K562 (cell line): Measurements from ENCODE around the gene CLCNKB. TPM values are rescaled to one million over a fixed set of nuclear protein-coding genes. Genes with fewer than 3 reads are reported as not detected.

Experiments used
- CHCHD3 ChIP-seq: fragments of 250-450 bp; sonication (Bioruptor Pico); IDR thresholded peaks from 2 replicates; pipeline ENCODE4 v2.1.2; 2022; ENCODE audit warnings: mild to moderate bottlenecking
- ELF2 ChIP-seq: fragments of 250-450 bp; sonication (Bioruptor Pico); IDR thresholded peaks from 2 replicates; pipeline ENCODE4 v1.5.0; 2021; ENCODE audit warnings: mild to moderate bottlenecking
- ESRRB ChIP-seq: fragments of 250-450 bp; sonication (Bioruptor Pico); IDR thresholded peaks from 2 replicates; pipeline ENCODE4 v1.5.0; 2020; ENCODE audit warnings: mild to moderate bottlenecking, moderate library complexity, borderline replicate concordance
- HOXB6 ChIP-seq: fragments of 250-450 bp; sonication (Bioruptor Pico); IDR thresholded peaks from 2 replicates; pipeline ENCODE4 v1.5.1; 2022; ENCODE audit warnings: mild to moderate bottlenecking, borderline replicate concordance
- MTA1 ChIP-seq: fragments of 450-650 bp; IDR thresholded peaks from 2 replicates; pipeline ENCODE4 v1.6.1; 2017; ENCODE audit warnings: borderline replicate concordance
- PCBP2 ChIP-seq: fragments of 200-400 bp; formaldehyde crosslinking; IDR thresholded peaks from 2 replicates; pipeline ENCODE4 v1.6.1; 2018; ENCODE audit warnings: low read length, low read depth, mild to moderate bottlenecking, moderate library complexity; ENCODE audit not compliant: poor library complexity, severe bottlenecking
- PHB2 ChIP-seq: fragments of 450-650 bp; IDR thresholded peaks from 2 replicates; pipeline ENCODE4 v1.6.1; 2017; ENCODE audit warnings: low read depth
- PRPF4 ChIP-seq: fragments of 200-400 bp; formaldehyde crosslinking; IDR thresholded peaks from one replicate; pipeline ENCODE4 v1.6.1; 2017; ENCODE audit warnings: low read length, low read depth, mild to moderate bottlenecking; ENCODE audit not compliant: insufficient read depth, poor library complexity, severe bottlenecking
- TCF7 ChIP-seq: sonication (generic); IDR thresholded peaks from 2 replicates; pipeline ENCODE4 v1.6.1; 2016; ENCODE audit warnings: antibody characterized with exemption, borderline replicate concordance
- YY1 ChIP-seq, 3 experiments: IDR thresholded peaks; 2 replicates each; pipeline ENCODE4 v1.6.1; 2011; ENCODE audit warnings: low read length in 2 of 3, mild to moderate bottlenecking in 2 of 3, moderate library complexity in 2 of 3, borderline replicate concordance in 1 of 3, control low read depth in 1 of 3, low read depth in 1 of 3; ENCODE audit not compliant: insufficient read depth in 3 of 3, insufficient replicate concordance in 2 of 3, control insufficient read depth in 1 of 3, insufficient read length in 1 of 3; ENCODE audit errors: extremely low read depth in 1 of 3
- polyA plus RNA-seq, 8 experiments: library from polyadenylated mRNA; depleted of rRNA in 4 of 8; stranded (reverse) in 5 of 8; unstranded in 3 of 8; fragments of >200 nt; fragmentation: Nextera tagmentation in 2 of 8; fragmentation: Illumina TruSeq in 1 of 8; extraction: Ambion mirVana in 2 of 8; extraction: Trizol in 1 of 8; gene quantifications; 2 replicates each; pipeline versions ENCODE4 v1.2.1 to v1.2.3, GENCODE V29; 2011 to 2014; ENCODE audit warnings: inconsistent platforms in 1 of 8, missing spikeins in 1 of 8
- total RNA-seq, 7 experiments: library from RNA; depleted of rRNA in 6 of 7; stranded (reverse); fragments of >200 nt in 6 of 7; fragmentation: Illumina TruSeq in 2 of 7; extraction: Trizol in 2 of 7; gene quantifications; 2 replicates each; pipeline versions ENCODE4 v1.2.1 to v1.2.3, GENCODE V29; 2011 to 2021; ENCODE audit warnings: low replicate concordance in 1 of 7
- TF ChIP-seq, protein P1 (sequence below): fragments of 450-650 bp; IDR thresholded peaks from 2 replicates; pipeline ENCODE4 v1.7.1; 2018; ENCODE audit warnings: mild to moderate bottlenecking, low read depth; ENCODE audit not compliant: partially characterized antibody

The CLCNKB gene
- total and polyA plus RNA-seq, 9 of the 15 experiments (the other 6 are each of a cell fraction or from before 2014, with no cell fraction given): 0.08 to 1.7 (median 0.64) TPM

GRCh38 chr1:16013220-16013907, 30.2 kb upstream of the CLCNKB start (continued):
- TF ChIP-seq, protein P1, sequence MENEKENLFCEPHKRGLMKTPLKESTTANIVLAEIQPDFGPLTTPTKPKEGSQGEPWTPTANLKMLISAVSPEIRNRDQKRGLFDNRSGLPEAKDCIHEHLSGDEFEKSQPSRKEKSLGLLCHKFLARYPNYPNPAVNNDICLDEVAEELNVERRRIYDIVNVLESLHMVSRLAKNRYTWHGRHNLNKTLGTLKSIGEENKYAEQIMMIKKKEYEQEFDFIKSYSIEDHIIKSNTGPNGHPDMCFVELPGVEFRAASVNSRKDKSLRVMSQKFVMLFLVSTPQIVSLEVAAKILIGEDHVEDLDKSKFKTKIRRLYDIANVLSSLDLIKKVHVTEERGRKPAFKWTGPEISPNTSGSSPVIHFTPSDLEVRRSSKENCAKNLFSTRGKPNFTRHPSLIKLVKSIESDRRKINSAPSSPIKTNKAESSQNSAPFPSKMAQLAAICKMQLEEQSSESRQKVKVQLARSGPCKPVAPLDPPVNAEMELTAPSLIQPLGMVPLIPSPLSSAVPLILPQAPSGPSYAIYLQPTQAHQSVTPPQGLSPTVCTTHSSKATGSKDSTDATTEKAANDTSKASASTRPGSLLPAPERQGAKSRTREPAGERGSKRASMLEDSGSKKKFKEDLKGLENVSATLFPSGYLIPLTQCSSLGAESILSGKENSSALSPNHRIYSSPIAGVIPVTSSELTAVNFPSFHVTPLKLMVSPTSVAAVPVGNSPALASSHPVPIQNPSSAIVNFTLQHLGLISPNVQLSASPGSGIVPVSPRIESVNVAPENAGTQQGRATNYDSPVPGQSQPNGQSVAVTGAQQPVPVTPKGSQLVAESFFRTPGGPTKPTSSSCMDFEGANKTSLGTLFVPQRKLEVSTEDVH: no peak
- no peak for TF ChIP-seq TCF7
- peak; percentile 34; the same call in 1 of the 2 replicates for TF ChIP-seq MTA1
- no peak for TF ChIP-seq ELF2 (CRISPR knock-in tag)
- TF ChIP-seq ESRRB (CRISPR knock-in tag): no peak
- TF ChIP-seq CHCHD3: no peak
- TF ChIP-seq PRPF4: no peak
- TF ChIP-seq YY1 (IDR thresholded peaks at IDR 0.05; ENCODE audit: borderline replicate concordance in 1 of 3, control insufficient read depth in 1 of 3, extremely low read depth in 1 of 3, insufficient read depth in 3 of 3, insufficient read length in 1 of 3, insufficient replicate concordance in 2 of 3, low read depth in 1 of 3, low read length in 2 of 3): peak in 1 of 3 experiments; percentile 9
- TF ChIP-seq PHB2: no peak
- no peak for TF ChIP-seq HOXB6 (CRISPR knock-in tag)
- no peak for TF ChIP-seq PCBP2
- TF ChIP-seq, all 486 proteins: peak for 72
